H1 (cell line): ENCODE results near the gene APBA2. TPM values are rescaled to one million over a fixed set of nuclear protein-coding genes. Genes with fewer than 3 reads are reported as not detected.

Source experiments
- CTCF ChIA-PET: fragments of 300-600 bp; sonication (Branson Sonifier 250); formaldehyde crosslinking; loops from one replicate; lab custom pipeline; 2021; ENCODE audit not compliant: partially characterized antibody; lab: Charles Lee
- POLR2A ChIA-PET: fragments of 300-600 bp; sonication (Branson Sonifier 250); formaldehyde crosslinking; loops from one replicate; lab custom pipeline; 2021; ENCODE audit warnings: inconsistent platforms; ENCODE audit not compliant: partially characterized antibody; lab: Charles Lee
- DNase-seq, 2 experiments: peaks; one replicate each; pipeline versions ENCODE4 v3.0.0 to v3.0.0-alpha.2; 2010 to 2022; ENCODE audit warnings: low spot score in 2 of 2, low read depth in 1 of 2, mixed read lengths in 1 of 2
- FAIRE-seq: peaks from 2 replicates; lab custom pipeline; 2011; peaks lifted over from hg19 to GRCh38; lab: Jason Lieb, UNC
- H2AFZ ChIP-seq: 2 replicates; pipeline ENCODE4 v1.8.1; 2012; ENCODE audit warnings: low read length, inconsistent platforms
- H2AK5ac ChIP-seq: 2 replicates; pipeline ENCODE4 v1.6.1; 2013; ENCODE audit warnings: low read depth, low read length
- H2BK120ac ChIP-seq: replicated peaks from 2 replicates; pipeline ENCODE3; 2013; ENCODE audit warnings: low read depth, low read length, inconsistent platforms
- H2BK12ac ChIP-seq: 2 replicates; pipeline ENCODE4 v1.6.1; 2013; ENCODE audit warnings: low read depth, low read length
- H2BK15ac ChIP-seq: 2 replicates; pipeline ENCODE4 v1.6.1; 2013; ENCODE audit warnings: low read length
- H2BK20ac ChIP-seq: 2 replicates; pipeline ENCODE4 v1.6.1; 2013; ENCODE audit warnings: low read length
- H2BK5ac ChIP-seq: 2 replicates; pipeline ENCODE4 v1.6.1; 2013; ENCODE audit warnings: low read depth, low read length
- H3K14ac ChIP-seq: 2 replicates; pipeline ENCODE4 v1.6.1; 2013; ENCODE audit warnings: inconsistent platforms; ENCODE audit not compliant: insufficient read length
- H3K18ac ChIP-seq: 2 replicates; pipeline ENCODE4 v1.6.1; 2013; ENCODE audit warnings: low read length; ENCODE audit errors: extremely low read depth
- H3K23ac ChIP-seq: 2 replicates; pipeline ENCODE4 v1.6.1; 2013; ENCODE audit warnings: inconsistent platforms; ENCODE audit not compliant: insufficient read length
- H3K23me2 ChIP-seq: 2 replicates; pipeline ENCODE4 v1.6.1; 2013; ENCODE audit warnings: low read depth, low read length
- H3K27ac ChIP-seq: 2 replicates; pipeline ENCODE4 v1.6.1; 2011; ENCODE audit warnings: low read depth, low read length, inconsistent platforms
- H3K27me3 ChIP-seq, 4 experiments: replicated peaks in 1 of 4; 1 replicate in 1 of 4; 2 replicates in 3 of 4; pipeline versions ENCODE4 v1.6.1 to v1.8.1; 2011 to 2013; ENCODE audit warnings: low read length in 3 of 4, mild to moderate bottlenecking in 3 of 4, inconsistent platforms in 2 of 4, mixed read lengths in 2 of 4, moderate library complexity in 1 of 4; ENCODE audit not compliant: control insufficient read depth in 3 of 4, insufficient read depth in 3 of 4; ENCODE audit errors: extremely low read depth in 1 of 4
- H3K36me3 ChIP-seq, 4 experiments: 2 replicates each; pipeline versions ENCODE4 v1.6.1 to v1.8.1; 2011 to 2013; ENCODE audit warnings: mild to moderate bottlenecking in 4 of 4, low read length in 3 of 4, moderate library complexity in 2 of 4, control low read depth in 1 of 4, inconsistent platforms in 1 of 4; ENCODE audit not compliant: insufficient read depth in 4 of 4, control insufficient read depth in 2 of 4
- H3K4ac ChIP-seq: replicated peaks from 2 replicates; pipeline ENCODE3; 2013; ENCODE audit warnings: low read length, low read depth, mixed read lengths, inconsistent platforms; ENCODE audit not compliant: insufficient read length
- H3K4me1 ChIP-seq, 4 experiments: replicated peaks in 1 of 4; 1 replicate in 1 of 4; 2 replicates in 3 of 4; pipeline versions ENCODE4 v1.6.1 to v1.8.1; 2011 to 2013; ENCODE audit warnings: low read length in 3 of 4, inconsistent platforms in 2 of 4, mixed read lengths in 1 of 4; ENCODE audit not compliant: insufficient read depth in 4 of 4, control insufficient read depth in 3 of 4
- H3K4me2 ChIP-seq, 2 experiments: 2 replicates each; pipeline versions ENCODE4 v1.6.1 to v1.8.1; 2011 to 2013; ENCODE audit warnings: low read depth in 2 of 2, low read length in 2 of 2, control low read depth in 1 of 2, inconsistent platforms in 1 of 2, mild to moderate bottlenecking in 1 of 2; ENCODE audit not compliant: insufficient read depth in 1 of 2
- H3K4me3 ChIP-seq, 4 experiments: fragments of 200-600, 300-600 bp in 1 of 4; sonication (generic), shearing (Covaris generic), sonication (Bioruptor Twin) in 1 of 4; 2 replicates each; pipeline versions ENCODE4 v1.5.1 to v1.8.1; 2011 to 2016; ENCODE audit warnings: low read length in 4 of 4, low read depth in 3 of 4, control low read depth in 2 of 4, inconsistent platforms in 2 of 4, mild to moderate bottlenecking in 2 of 4, mixed read lengths in 1 of 4, moderate library complexity in 1 of 4; ENCODE audit not compliant: insufficient read depth in 2 of 4; ENCODE audit errors: extremely low read depth in 1 of 4
- H3K56ac ChIP-seq: replicated peaks from 2 replicates; pipeline ENCODE3; 2013; ENCODE audit warnings: low read depth, mild to moderate bottlenecking, mixed read lengths, low read length, inconsistent platforms; ENCODE audit not compliant: insufficient read length
- H3K79me1 ChIP-seq: 2 replicates; pipeline ENCODE4 v1.6.1; 2013; ENCODE audit warnings: low read depth, low read length, control low read depth
- H3K79me2 ChIP-seq, 2 experiments: 2 replicates each; pipeline versions ENCODE4 v1.6.1 to v1.8.1; 2012 to 2013; ENCODE audit warnings: low read length in 2 of 2, mild to moderate bottlenecking in 2 of 2, inconsistent platforms in 1 of 2; ENCODE audit not compliant: insufficient read depth in 2 of 2, control insufficient read depth in 1 of 2
- H3K9ac ChIP-seq, 4 experiments: replicated peaks in 1 of 4; 1 replicate in 1 of 4; 2 replicates in 3 of 4; pipeline versions ENCODE4 v1.6.1 to v1.8.1; 2011 to 2013; ENCODE audit warnings: low read depth in 3 of 4, low read length in 3 of 4, control low read depth in 2 of 4, mild to moderate bottlenecking in 2 of 4, moderate library complexity in 2 of 4, inconsistent platforms in 1 of 4; ENCODE audit errors: extremely low read depth in 1 of 4
- H3K9me3 ChIP-seq, 2 experiments: 2 replicates each; pipeline versions ENCODE4 v1.6.1 to v1.8.1; 2012 to 2013; ENCODE audit warnings: mild to moderate bottlenecking in 2 of 2, moderate library complexity in 2 of 2, control low read depth in 1 of 2, inconsistent platforms in 1 of 2, low read depth in 1 of 2, low read length in 1 of 2, mixed read lengths in 1 of 2; ENCODE audit not compliant: insufficient read depth in 2 of 2
- H4K20me1 ChIP-seq, 2 experiments: replicated peaks in 1 of 2; 2 replicates each; pipeline versions ENCODE3 to v1.8.1; 2011 to 2013; ENCODE audit warnings: inconsistent platforms in 2 of 2, low read length in 2 of 2, mild to moderate bottlenecking in 1 of 2; ENCODE audit not compliant: insufficient read depth in 2 of 2, control insufficient read depth in 1 of 2
- H4K5ac ChIP-seq: 2 replicates; pipeline ENCODE4 v1.6.1; 2013; ENCODE audit warnings: low read length, low read depth, mixed read lengths, inconsistent platforms; ENCODE audit not compliant: insufficient read length
- H4K8ac ChIP-seq: 2 replicates; pipeline ENCODE4 v1.8.0; 2013; ENCODE audit warnings: mild to moderate bottlenecking, moderate library complexity, low read length, inconsistent platforms; ENCODE audit not compliant: insufficient read depth; ENCODE audit errors: extremely low read depth
- H4K91ac ChIP-seq: replicated peaks from 2 replicates; pipeline ENCODE3; 2013; ENCODE audit warnings: low read length, mixed read lengths, inconsistent platforms; ENCODE audit not compliant: insufficient read length
- CTCF ChIP-seq, 3 experiments: IDR thresholded peaks; 1 replicate in 2 of 3; 2 replicates in 1 of 3; pipeline versions ENCODE4 v1.5.1 to v1.6.1; 2011; ENCODE audit warnings: low read length in 3 of 3, mild to moderate bottlenecking in 3 of 3, inconsistent platforms in 2 of 3, low read depth in 1 of 3, moderate library complexity in 1 of 3; ENCODE audit not compliant: insufficient read depth in 1 of 3; ENCODE audit errors: control extremely low read depth in 1 of 3
- JUN ChIP-seq: IDR thresholded peaks from 2 replicates; pipeline ENCODE4 v1.6.1; 2011; ENCODE audit warnings: low read depth, mild to moderate bottlenecking, improper control_type of control experiment, low read length
- POLR2AphosphoS5 ChIP-seq: IDR thresholded peaks from 2 replicates; pipeline ENCODE4 v1.6.1; 2011; ENCODE audit warnings: low read depth, low read length
- RAD21 ChIP-seq, 2 experiments: IDR thresholded peaks in 1 of 2; conservative IDR thresholded peaks in 1 of 2; 2 replicates each; pipeline ENCODE4 v1.6.1; 2011; ENCODE audit warnings: low read depth in 2 of 2, low read length in 2 of 2, improper control_type of control experiment in 1 of 2, inconsistent platforms in 1 of 2, mild to moderate bottlenecking in 1 of 2, moderate library complexity in 1 of 2
- SP4 ChIP-seq: IDR thresholded peaks from 2 replicates; pipeline ENCODE4 v1.6.1; 2012; ENCODE audit warnings: low read length, inconsistent platforms
- WGBS, 2 experiments: shearing (Covaris generic) in 1 of 2; methylation state at CpG; one replicate each; pipeline versions ENCODE4 v1.1.6 to v1.1.7; 2013 to 2015; ENCODE audit warnings: low lambda C conversion rate in 2 of 2, mixed read lengths in 2 of 2, inconsistent platforms in 1 of 2, low coverage in 1 of 2, missing lambda C conversion rate in 1 of 2; ENCODE audit not compliant: insufficient replicate concordance in 2 of 2, insufficient coverage in 1 of 2, insufficient read length in 1 of 2; ENCODE audit errors: extremely low coverage in 1 of 2, missing lambda C conversion rate in 1 of 2; 5-methylcytosine and 5-hydroxymethylcytosine counted together
- polyA plus RNA-seq, 7 experiments: library from polyadenylated mRNA; depleted of rRNA in 3 of 7; stranded (reverse) in 5 of 7; unstranded in 2 of 7; fragments of >200 nt in 5 of 7; fragments of 200-250 nt in 2 of 7; gene quantifications; 1 replicate in 5 of 7; 2 replicates in 1 of 7; 4 replicates in 1 of 7; pipeline versions ENCODE4 v1.2.1 to v1.2.3, GENCODE V29; 2011 to 2013; ENCODE audit warnings: missing spikeins in 2 of 7, mixed read lengths in 2 of 7
- total RNA-seq: library from RNA; stranded (reverse); fragmentation: NEBNext Ultra II Directional; extraction: Animal tissue kit (Norgen Biotek cat#: 25700); gene quantifications from 2 replicates; pipeline ENCODE4 v1.2.1, GENCODE V29; 2021

Gene APBA2
- total and polyA plus RNA-seq, 2 of the 8 experiments (the other 6 are each of a cell fraction or from before 2014, with no cell fraction given) = 15.5 to 19.0 TPM

- Histone ChIP-seq H3K27ac (no peak overlapping the region), H2BK120ac (no peak overlapping the region), H3K9ac (no peak overlapping the region), H4K5ac (no peak overlapping the region), H3K27me3 (no peaks in the 10 kb centered on the region), H2BK5ac (no peak overlapping the region), H3K18ac (no peak overlapping the region), H3K4me2 (no peak overlapping the region), H3K9me3 (no peaks in the 10 kb centered on the region), H4K91ac (no peak overlapping the region), H3K36me3 (no peaks in the 10 kb centered on the region; a peak in 1 of 8 replicates), H4K20me1 (peaks cover 0 to 11% of the 10 kb centered on the region in 2 experiments), H3K14ac (no peak overlapping the region), H2BK15ac (no peak overlapping the region), H3K79me1 (peaks cover 8% of the 10 kb centered on the region), H3K79me2 (no peaks in the 10 kb centered on the region), H3K23me2 (peaks cover 11% of the 10 kb centered on the region; the same call in 1 of the 2 replicates), H3K23ac (no peak overlapping the region), H4K8ac (no peak overlapping the region), H3K4ac (no peak overlapping the region), H3K56ac (no peak overlapping the region), H3K4me3 (no peak overlapping the region), H3K4me1 (peaks cover 8 to 23% (median 13%) of the 10 kb centered on the region in 4 experiments), H2AFZ (no peak overlapping the region), H2BK12ac (no peak overlapping the region), H2AK5ac (no peak overlapping the region), H2BK20ac (no peak overlapping the region)
- POLR2A ChIA-PET = no interaction called here
- TF ChIP-seq JUN (no peak), SP4 (no peak), CTCF (IDR thresholded peaks at IDR 0.05; ENCODE audit: control extremely low read depth in 1 of 3, insufficient read depth in 1 of 3, low read depth in 1 of 3, low read length in 3 of 3) (peak in 2 of 3 experiments; percentile 25 to 32; a peak in 2 of 4 replicates), RAD21 (IDR thresholded peaks at IDR 0.05 in 1 of 2, conservative IDR thresholded peaks at IDR 0.05 in 1 of 2; ENCODE audit: low read depth in 2 of 2, low read length in 2 of 2) (peak in 1 of 2 experiments; percentile 35; a peak in 2 of 4 replicates), POLR2AphosphoS5 (no peak)
- WGBS, 2 experiments = 92% methylated on average over 9 of the region's 9 CpGs; no CpG with 5 or more reads in 1 of the 2 experiments
- FAIRE-seq = no peak
- no peak for DNase-seq
- CTCF ChIA-PET = interaction anchor here (0.9 to 4.7 kb wide), 12 partner anchors 9 to 190 kb away, joined by 3 to 51 read pairs (median 4); no protein-coding TSS in a partner anchor
Observed at GRCh38 chr15:28913171-28913765, 27.5 kb downstream of the APBA2 start.
